SK-N-SH (cell line): ENCODE results near the gene TIAM1. TPM values are rescaled to one million over a fixed set of nuclear protein-coding genes. Genes with fewer than 3 reads are reported as not detected.

Experiments
- CTCF ChIA-PET: fragments of 300-600, 350-600 bp; formaldehyde crosslinking; extraction: SDS; loops from one replicate; lab custom pipeline; 2021; lab: Yijun Ruan, JAX
- POLR2A ChIA-PET: fragments of 350-600 bp; sonication (Branson Sonifier 250); formaldehyde crosslinking; extraction: SDS; loops from one replicate; lab custom pipeline; 2020; ENCODE audit warnings: antibody characterized with exemption, inconsistent platforms; lab: Yijun Ruan, JAX
- DNase-seq: peaks from one replicate; pipeline ENCODE4 v3.0.0; 2012
- H2AFZ ChIP-seq: fragments of 200-600 bp; sonication (generic); 2 replicates; pipeline ENCODE4 v1.8.1; 2016; ENCODE audit warnings: antibody characterized with exemption, mild to moderate bottlenecking, low read depth
- H3F3A ChIP-seq: fragments of 200-600 bp; sonication (generic); replicated peaks from 2 replicates; pipeline ENCODE3; 2016; ENCODE audit warnings: antibody characterized with exemption, mild to moderate bottlenecking; ENCODE audit not compliant: insufficient read depth
- H3K27ac ChIP-seq, 2 experiments: fragments of 200-500 bp in 1 of 2; fragments of 200-600 bp in 1 of 2; sonication (Bioruptor generic) in 1 of 2; sonication (generic), shearing (Covaris generic) in 1 of 2; 2 replicates each; pipeline versions ENCODE4 v1.5.1 to v1.6.1; 2014 to 2016; ENCODE audit warnings: low read depth in 2 of 2, inconsistent platforms in 1 of 2, low read length in 1 of 2, mild to moderate bottlenecking in 1 of 2, mixed read lengths in 1 of 2
- H3K27me3 ChIP-seq: fragments of 200-600 bp; sonication (generic), shearing (Covaris generic); 2 replicates; pipeline ENCODE4 v1.6.1; 2016; ENCODE audit warnings: mixed run types; ENCODE audit not compliant: insufficient read depth
- H3K36me3 ChIP-seq, 2 experiments: fragments of 200-500 bp in 1 of 2; fragments of 200-600 bp in 1 of 2; sonication (Bioruptor generic) in 1 of 2; sonication (generic) in 1 of 2; replicated peaks in 1 of 2; 2 replicates each; pipeline versions ENCODE3 to v1.5.1; 2014 to 2016; ENCODE audit warnings: low read length in 1 of 2, mild to moderate bottlenecking in 1 of 2; ENCODE audit not compliant: insufficient read depth in 2 of 2, control insufficient read depth in 1 of 2
- H3K4me1 ChIP-seq, 2 experiments: fragments of 200-500 bp in 1 of 2; fragments of 200-600 bp in 1 of 2; sonication (Bioruptor generic) in 1 of 2; sonication (generic), shearing (Covaris generic) in 1 of 2; 2 replicates each; pipeline versions ENCODE4 v1.5.1 to v1.6.1; 2014 to 2016; ENCODE audit warnings: low read depth in 1 of 2, low read length in 1 of 2, mixed run types in 1 of 2; ENCODE audit not compliant: insufficient read depth in 2 of 2, control insufficient read depth in 1 of 2
- H3K4me2 ChIP-seq: fragments of 200-600 bp; sonication (generic), shearing (Covaris generic); 2 replicates; pipeline ENCODE4 v1.6.1; 2017; ENCODE audit warnings: mixed run types
- H3K4me3 ChIP-seq, 2 experiments: fragments of 200-500 bp in 1 of 2; fragments of 200-600 bp in 1 of 2; sonication (Bioruptor generic) in 1 of 2; sonication (generic), shearing (Covaris generic) in 1 of 2; 2 replicates each; pipeline versions ENCODE4 v1.5.1 to v1.8.1; 2014 to 2016; ENCODE audit warnings: low read depth in 2 of 2, inconsistent platforms in 1 of 2, low read length in 1 of 2, mild to moderate bottlenecking in 1 of 2, mixed read lengths in 1 of 2, moderate library complexity in 1 of 2
- H3K79me2 ChIP-seq: fragments of 200-600 bp; sonication (generic); 2 replicates; pipeline ENCODE4 v1.8.1; 2017; ENCODE audit warnings: mild to moderate bottlenecking; ENCODE audit not compliant: insufficient read depth
- H3K9ac ChIP-seq: fragments of 200-600 bp; sonication (generic); 2 replicates; pipeline ENCODE4 v1.6.1; 2017; ENCODE audit warnings: mixed run types
- H3K9me2 ChIP-seq: fragments of 200-600 bp; sonication (generic); 2 replicates; pipeline ENCODE4 v1.6.1; 2017; ENCODE audit warnings: mixed run types
- H3K9me3 ChIP-seq: fragments of 200-600 bp; sonication (generic); 2 replicates; pipeline ENCODE4 v1.6.1; 2017; ENCODE audit warnings: mixed run types, mild to moderate bottlenecking, moderate library complexity
- H4K20me1 ChIP-seq: fragments of 200-600 bp; sonication (generic); 2 replicates; pipeline ENCODE4 v1.6.1; 2017; ENCODE audit warnings: mild to moderate bottlenecking, mixed run types; ENCODE audit not compliant: insufficient read depth
- EZH2phosphoT487 ChIP-seq: fragments of 200-600 bp; sonication (generic); IDR thresholded peaks from 2 replicates; pipeline ENCODE4 v1.6.1; 2017; ENCODE audit warnings: low read depth, mixed run types, mild to moderate bottlenecking, antibody characterized with exemption, moderate library complexity, borderline replicate concordance
- FOSL2 ChIP-seq: IDR thresholded peaks from 2 replicates; pipeline ENCODE4 v1.4.0; 2012; ENCODE audit warnings: low read depth, mild to moderate bottlenecking, moderate library complexity, borderline replicate concordance
- FOXJ3 ChIP-seq: sonication (generic); formaldehyde crosslinking; IDR thresholded peaks from 2 replicates; pipeline ENCODE4 v1.5.1; 2020; ENCODE audit warnings: mild to moderate bottlenecking, missing genetic modification reagents
- FOXM1 ChIP-seq: IDR thresholded peaks from 2 replicates; pipeline ENCODE4 v1.4.0; 2012; ENCODE audit warnings: low read depth, mild to moderate bottlenecking
- GABPA ChIP-seq: IDR thresholded peaks from 2 replicates; pipeline ENCODE4 v1.4.0; 2012; ENCODE audit warnings: low read depth, mild to moderate bottlenecking
- GATA2 ChIP-seq: sonication (generic); formaldehyde crosslinking; IDR thresholded peaks from 2 replicates; pipeline ENCODE4 v1.5.0; 2020; ENCODE audit warnings: mild to moderate bottlenecking, missing genetic modification reagents
- JUND ChIP-seq: IDR thresholded peaks from 2 replicates; pipeline ENCODE4 v1.4.0; 2012
- MAX ChIP-seq: IDR thresholded peaks from 2 replicates; pipeline ENCODE4 v1.4.0; 2012; ENCODE audit warnings: low read depth
- MXI1 ChIP-seq: IDR thresholded peaks from 2 replicates; pipeline ENCODE4 v1.6.1; 2012; ENCODE audit warnings: mild to moderate bottlenecking, low read depth, low read length, improper control_type of control experiment
- NFIC ChIP-seq: IDR thresholded peaks from 2 replicates; pipeline ENCODE4 v1.4.0; 2012; ENCODE audit warnings: borderline replicate concordance
- NRF1 ChIP-seq: IDR thresholded peaks from 2 replicates; pipeline ENCODE4 v1.6.1; 2012; ENCODE audit warnings: low read depth, mild to moderate bottlenecking, low read length
- POLR2AphosphoS5 ChIP-seq: IDR thresholded peaks from 2 replicates; pipeline ENCODE4 v1.6.1; 2012; ENCODE audit warnings: low read depth, low read length
- REST ChIP-seq: IDR thresholded peaks from 2 replicates; pipeline ENCODE4 v1.6.1; 2012; ENCODE audit warnings: mild to moderate bottlenecking, low read depth, low read length, moderate library complexity
- SMC3 ChIP-seq: IDR thresholded peaks from 2 replicates; pipeline ENCODE4 v1.6.1; 2012; ENCODE audit warnings: low read depth, low read length, improper control_type of control experiment
- TEAD4 ChIP-seq: IDR thresholded peaks from 2 replicates; pipeline ENCODE4 v1.4.0; 2012; ENCODE audit warnings: mild to moderate bottlenecking, borderline replicate concordance; ENCODE audit not compliant: insufficient read depth
- YY1 ChIP-seq: IDR thresholded peaks from 2 replicates; pipeline ENCODE4 v1.4.0; 2012; ENCODE audit warnings: low read depth, mild to moderate bottlenecking
- WGBS: methylation state at CpG from one replicate; pipeline ENCODE4 v1.1.6; 2017; ENCODE audit warnings: low lambda C conversion rate; 5-methylcytosine and 5-hydroxymethylcytosine counted together
- polyA plus RNA-seq, 3 experiments: library from polyadenylated mRNA; depleted of rRNA; stranded (reverse); fragments of >200 nt; gene quantifications; 2 replicates each; pipeline ENCODE4 v1.2.3, GENCODE V29; 2012
- TF ChIP-seq, protein P1 (sequence below): IDR thresholded peaks from 2 replicates; pipeline ENCODE4; 2012
- TF ChIP-seq, protein P2 (sequence below): fragments of 200-600 bp; sonication (generic); IDR thresholded peaks from 2 replicates; pipeline ENCODE4 v1.6.1; 2017; ENCODE audit warnings: antibody characterized with exemption, mild to moderate bottlenecking, moderate library complexity
- TF ChIP-seq, protein P3 (sequence below): IDR thresholded peaks from 2 replicates; pipeline ENCODE4 v1.4.0; 2012; ENCODE audit warnings: low read depth, borderline replicate concordance

The TIAM1 gene
- polyA plus RNA-seq, 1 of the 3 experiments (the other 2 are of a cell fraction), result 1.7 TPM

DNA sequence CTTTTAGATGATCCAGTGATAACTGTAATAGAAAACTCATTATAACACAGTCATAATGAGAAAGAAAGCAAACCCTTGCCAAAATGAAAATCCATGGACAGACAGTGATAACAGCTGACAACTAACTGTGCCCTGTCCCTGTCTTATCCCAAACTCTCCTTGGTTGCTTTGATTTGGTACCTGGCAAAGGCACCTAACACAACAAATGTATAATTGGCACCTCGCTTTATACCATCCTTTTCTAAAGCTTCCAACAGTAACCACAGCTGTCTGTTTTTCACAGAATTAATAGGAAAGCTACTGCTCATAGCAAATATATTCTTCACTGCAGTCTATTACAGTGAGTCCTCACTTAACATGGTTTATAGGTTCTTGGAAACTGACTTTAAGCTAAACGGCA, 187.4 kb downstream of the TIAM1 start:
- no peak for TF ChIP-seq REST
- no peak for TF ChIP-seq FOXM1
- no peak for TF ChIP-seq NRF1
- TF ChIP-seq FOSL2, result no peak
- TF ChIP-seq GABPA, result no peak
- TF ChIP-seq GATA2 (CRISPR knock-in tag), result no peak
- no peak for TF ChIP-seq SMC3
- TF ChIP-seq, protein P1, sequence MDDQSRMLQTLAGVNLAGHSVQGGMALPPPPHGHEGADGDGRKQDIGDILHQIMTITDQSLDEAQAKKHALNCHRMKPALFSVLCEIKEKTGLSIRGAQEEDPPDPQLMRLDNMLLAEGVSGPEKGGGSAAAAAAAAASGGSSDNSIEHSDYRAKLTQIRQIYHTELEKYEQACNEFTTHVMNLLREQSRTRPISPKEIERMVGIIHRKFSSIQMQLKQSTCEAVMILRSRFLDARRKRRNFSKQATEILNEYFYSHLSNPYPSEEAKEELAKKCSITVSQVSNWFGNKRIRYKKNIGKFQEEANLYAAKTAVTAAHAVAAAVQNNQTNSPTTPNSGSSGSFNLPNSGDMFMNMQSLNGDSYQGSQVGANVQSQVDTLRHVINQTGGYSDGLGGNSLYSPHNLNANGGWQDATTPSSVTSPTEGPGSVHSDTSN, result no peak
- no peak for TF ChIP-seq YY1
- TF ChIP-seq, protein P2, sequence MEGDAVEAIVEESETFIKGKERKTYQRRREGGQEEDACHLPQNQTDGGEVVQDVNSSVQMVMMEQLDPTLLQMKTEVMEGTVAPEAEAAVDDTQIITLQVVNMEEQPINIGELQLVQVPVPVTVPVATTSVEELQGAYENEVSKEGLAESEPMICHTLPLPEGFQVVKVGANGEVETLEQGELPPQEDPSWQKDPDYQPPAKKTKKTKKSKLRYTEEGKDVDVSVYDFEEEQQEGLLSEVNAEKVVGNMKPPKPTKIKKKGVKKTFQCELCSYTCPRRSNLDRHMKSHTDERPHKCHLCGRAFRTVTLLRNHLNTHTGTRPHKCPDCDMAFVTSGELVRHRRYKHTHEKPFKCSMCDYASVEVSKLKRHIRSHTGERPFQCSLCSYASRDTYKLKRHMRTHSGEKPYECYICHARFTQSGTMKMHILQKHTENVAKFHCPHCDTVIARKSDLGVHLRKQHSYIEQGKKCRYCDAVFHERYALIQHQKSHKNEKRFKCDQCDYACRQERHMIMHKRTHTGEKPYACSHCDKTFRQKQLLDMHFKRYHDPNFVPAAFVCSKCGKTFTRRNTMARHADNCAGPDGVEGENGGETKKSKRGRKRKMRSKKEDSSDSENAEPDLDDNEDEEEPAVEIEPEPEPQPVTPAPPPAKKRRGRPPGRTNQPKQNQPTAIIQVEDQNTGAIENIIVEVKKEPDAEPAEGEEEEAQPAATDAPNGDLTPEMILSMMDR, result no peak
- TF ChIP-seq EZH2phosphoT487, result no peak
- TF ChIP-seq JUND, result no peak
- no peak for TF ChIP-seq MXI1
- no peak for TF ChIP-seq NFIC
- TF ChIP-seq FOXJ3, result no peak
- TF ChIP-seq MAX, result no peak
- TF ChIP-seq TEAD4, result no peak
- TF ChIP-seq POLR2AphosphoS5, result no peak
- TF ChIP-seq, protein P3, sequence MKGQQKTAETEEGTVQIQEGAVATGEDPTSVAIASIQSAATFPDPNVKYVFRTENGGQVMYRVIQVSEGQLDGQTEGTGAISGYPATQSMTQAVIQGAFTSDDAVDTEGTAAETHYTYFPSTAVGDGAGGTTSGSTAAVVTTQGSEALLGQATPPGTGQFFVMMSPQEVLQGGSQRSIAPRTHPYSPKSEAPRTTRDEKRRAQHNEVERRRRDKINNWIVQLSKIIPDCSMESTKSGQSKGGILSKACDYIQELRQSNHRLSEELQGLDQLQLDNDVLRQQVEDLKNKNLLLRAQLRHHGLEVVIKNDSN, result no peak
- H4K20me1 ChIP-seq, result no peaks in the 10 kb centered on the region
- H3K27me3 ChIP-seq, result no peaks in the 10 kb centered on the region
- H3K9me3 ChIP-seq, result 0 out of 2 replicates have a peak, but pooled peaks cover 6% of the 10 kb centered on the region
- H3K9ac ChIP-seq, result no peak overlapping the region
- no peaks in the 10 kb centered on the region for H3K9me2 ChIP-seq
- H3F3A ChIP-seq, result no peaks in the 10 kb centered on the region
- no peak for DNase-seq
- no peak overlapping the region for H2AFZ ChIP-seq
- no peaks in the 10 kb centered on the region for H3K79me2 ChIP-seq
- H3K4me3 ChIP-seq, result no peak overlapping the region
- no peak overlapping the region; a peak in 1 of 4 replicates for H3K27ac ChIP-seq
- CTCF ChIA-PET, result interaction anchor here (1.2 to 3.0 kb wide), 5 partner anchors 13 to 58 kb away, joined by 3 to 18 read pairs (median 6); no protein-coding TSS in a partner anchor
- no peaks in the 10 kb centered on the region for H3K36me3 ChIP-seq
- POLR2A ChIA-PET, result interaction anchor here (1.1 kb wide), 1 partner anchor 17 kb away, joined by 4 read pairs; no protein-coding TSS in a partner anchor
- H3K4me1 ChIP-seq, result peaks cover 0 to 32% of the 10 kb centered on the region in 2 experiments; a peak in 2 of 4 replicates
- WGBS, result 60% methylated on average over 2 of the region's 2 CpGs
- H3K4me2 ChIP-seq, result no peak overlapping the region
